GM19240 (cell line): Measurements from ENCODE around the gene KCNQ5.

ENCODE experiments used
- DNase-seq: peaks from one replicate; pipeline ENCODE4 v3.0.0; 2011; ENCODE audit warnings: low spot score; ENCODE audit not compliant: insufficient read length

Gene KCNQ5

GRCh38 chr6:72675396-72675795, 53.5 kb downstream of the KCNQ5 start:
- no peak for DNase-seq

GRCh38 chr6:72676995-72677394, 55.1 kb downstream of the KCNQ5 start:
- no peak for DNase-seq

- no peak for DNase-seq
These were observed 55.9 kb downstream of the KCNQ5 start for GRCh38 chr6:72677740-72678139.

GRCh38 chr6:72683797-72684196, 61.9 kb downstream of the KCNQ5 start:
- DNase-seq = no peak

GRCh38 chr6:72689107-72689954, 67.5 kb downstream of the KCNQ5 start:
- peak; percentile 36 for DNase-seq

- DNase-seq = no peak
These were observed 69.4 kb downstream of the KCNQ5 start for GRCh38 chr6:72691249-72691648.

GRCh38 chr6:72696055-72696454, 74.2 kb downstream of the KCNQ5 start:
- DNase-seq = no peak

GRCh38 chr6:72699159-72699558, 77.3 kb downstream of the KCNQ5 start:
- DNase-seq = no peak

- no peak for DNase-seq
These were observed 80.6 kb downstream of the KCNQ5 start for GRCh38 chr6:72702421-72702820.

GRCh38 chr6:72703093-72703492, 81.2 kb downstream of the KCNQ5 start:
- DNase-seq = no peak

GRCh38 chr6:72704979-72705378, 83.1 kb downstream of the KCNQ5 start:
- DNase-seq = no peak

- DNase-seq = no peak
These were observed 87.6 kb downstream of the KCNQ5 start for GRCh38 chr6:72709431-72709830.

GRCh38 chr6:72711731-72712130, 89.9 kb downstream of the KCNQ5 start:
- no peak for DNase-seq

- no peak for DNase-seq
These were observed 91.0 kb downstream of the KCNQ5 start for GRCh38 chr6:72712910-72713309.

- no peak for DNase-seq
These were observed 93.3 kb downstream of the KCNQ5 start for GRCh38 chr6:72715119-72715518.

- no peak for DNase-seq
These were observed 95.1 kb downstream of the KCNQ5 start for GRCh38 chr6:72716916-72717315.

- DNase-seq = no peak
These were observed 98.6 kb downstream of the KCNQ5 start for GRCh38 chr6:72720464-72720863.

GRCh38 chr6:72721346-72721745, 99.5 kb downstream of the KCNQ5 start:
- DNase-seq = no peak

- peak; percentile 9 for DNase-seq
These were observed 102.7 kb downstream of the KCNQ5 start for GRCh38 chr6:72724545-72724944.

GRCh38 chr6:72728706-72729343, 107.0 kb downstream of the KCNQ5 start:
- no peak for DNase-seq

GRCh38 chr6:72733045-72733444, 111.2 kb downstream of the KCNQ5 start:
- no peak for DNase-seq

GRCh38 chr6:72738091-72738490, 116.2 kb downstream of the KCNQ5 start:
- DNase-seq = no peak

- DNase-seq = no peak
These were observed 117.5 kb downstream of the KCNQ5 start for GRCh38 chr6:72739368-72739779.
